GM18502 (cell line): ENCODE measurements around the gene GPBAR1.

Experiments used
- ATAC-seq: cut with Tn5 transposase; IDR thresholded peaks from one replicate; pipeline ENCODE4 v1.9.1; 2021; ENCODE audit warnings: mild to moderate bottlenecking; ENCODE audit not compliant: unreplicated experiment, poor library complexity

Gene GPBAR1

DNA sequence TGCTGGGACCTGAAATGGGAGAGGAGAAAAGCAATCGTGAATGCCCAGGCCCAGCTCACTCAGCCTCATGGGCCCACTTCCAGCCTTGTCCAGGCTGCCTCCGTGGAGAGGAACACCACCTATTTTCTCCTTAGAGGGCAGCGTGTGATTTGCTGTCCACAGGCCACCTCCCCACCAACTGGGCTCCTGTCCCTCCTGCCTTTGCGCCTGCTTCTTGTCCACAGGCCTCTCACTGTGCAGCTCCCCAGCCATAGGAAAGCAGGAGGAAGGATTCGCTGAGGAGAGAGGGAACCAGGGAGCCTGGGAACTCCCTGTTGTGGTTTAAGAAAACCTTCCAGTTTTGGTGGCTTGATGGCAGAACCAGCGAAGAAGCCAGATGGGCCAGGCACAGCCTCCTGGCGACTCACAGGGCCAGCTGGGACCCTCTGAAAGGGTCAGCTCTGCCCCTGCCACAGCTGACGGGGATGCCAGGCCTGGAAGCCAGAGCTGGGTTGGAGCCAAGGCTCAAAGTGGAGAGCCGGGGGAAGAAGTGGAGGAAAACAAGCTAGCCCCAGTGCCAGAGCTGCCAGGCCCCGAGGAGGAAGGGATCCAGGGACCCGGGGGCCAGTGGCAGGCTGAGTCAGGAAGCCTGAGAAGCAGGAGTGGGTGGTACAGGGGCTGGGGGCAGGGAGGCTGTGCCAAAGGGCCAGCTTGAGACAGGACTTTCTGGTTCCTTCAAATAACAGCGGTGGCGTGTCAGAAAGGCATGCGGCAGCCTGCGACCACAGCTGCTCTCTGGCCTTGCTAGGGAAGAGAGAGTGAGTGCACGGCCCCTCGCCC, 21.6 kb downstream of the GPBAR1 start:
- no peak for ATAC-seq

DNA sequence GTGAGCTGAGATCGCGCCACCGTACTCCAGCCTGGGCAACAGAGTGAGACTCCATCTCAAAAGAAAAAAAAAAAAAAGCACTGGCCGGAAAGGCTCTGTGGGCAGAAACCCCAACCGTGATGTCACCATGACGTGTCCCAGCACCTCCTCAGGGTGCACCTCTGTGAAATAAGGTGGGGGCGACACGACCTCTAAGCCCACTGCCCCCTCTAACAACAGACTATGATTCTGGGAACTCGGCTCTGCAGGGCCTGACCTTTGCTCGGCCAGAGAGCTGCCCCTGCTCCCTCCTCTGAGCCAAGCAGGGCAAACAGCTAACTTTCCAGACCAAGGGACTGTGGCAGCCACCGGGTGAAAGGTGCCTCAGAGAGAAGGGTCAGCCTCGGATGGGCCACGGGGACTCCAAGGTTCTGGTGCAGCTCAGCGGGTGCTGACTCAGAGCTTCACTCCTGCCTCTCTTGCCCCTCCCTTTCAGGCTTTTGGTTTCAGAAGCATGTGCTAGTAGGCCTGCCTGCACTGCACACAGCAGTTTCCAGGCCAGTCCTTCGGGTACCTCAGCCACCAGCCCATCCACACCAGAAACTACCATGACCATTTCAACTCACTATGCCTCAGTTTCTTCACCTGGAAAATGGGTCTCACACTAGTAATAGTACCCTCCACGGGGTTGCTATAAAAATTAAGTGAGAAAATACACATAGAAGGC, 23.4 kb downstream of the GPBAR1 start:
- no peak for ATAC-seq

GRCh38 chr2:218285604-218286003, 24.8 kb downstream of the GPBAR1 start:
- ATAC-seq: no peak

DNA sequence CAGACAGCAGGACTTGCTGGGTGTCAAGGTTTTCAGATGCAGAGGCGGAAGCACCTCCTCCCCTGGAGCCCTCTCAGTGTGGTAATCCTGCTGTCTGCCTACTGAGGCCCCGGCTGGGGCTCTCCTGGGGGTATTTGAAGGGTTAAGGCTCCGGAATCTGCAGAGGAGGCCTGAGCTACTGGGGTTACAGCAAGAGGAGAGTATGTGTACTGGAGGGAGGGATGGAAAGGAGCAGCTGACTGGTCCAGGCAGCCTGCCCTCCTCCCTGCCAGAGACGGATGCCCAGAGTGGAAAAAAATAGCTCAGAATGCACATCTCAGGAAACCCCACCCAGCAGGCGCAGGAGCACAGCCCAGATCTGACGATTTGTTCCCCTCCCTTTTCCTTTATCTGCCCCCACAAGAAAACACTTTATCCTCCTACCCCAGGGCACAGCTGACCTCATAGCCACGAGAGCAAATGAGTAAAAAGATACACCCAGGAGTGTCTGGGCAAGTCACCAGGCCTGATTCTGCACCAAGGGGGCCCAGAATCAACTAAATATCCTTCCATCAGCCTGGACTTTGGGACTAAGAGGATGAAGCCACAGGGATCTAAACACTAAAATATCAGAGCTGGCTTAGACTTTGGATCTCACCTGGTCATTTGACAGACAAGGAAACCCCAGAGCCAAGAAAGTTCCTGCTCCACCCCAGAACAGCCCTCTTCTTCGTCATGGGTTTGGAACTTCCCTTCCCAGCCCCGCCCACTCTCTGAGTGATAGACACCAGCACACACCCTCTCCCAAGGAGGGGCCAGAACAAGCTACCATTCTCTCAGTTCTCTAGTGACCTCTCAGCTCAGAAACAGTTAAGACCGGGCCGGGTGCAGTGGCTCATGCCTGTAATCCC, 26.0 kb downstream of the GPBAR1 start:
- peak; percentile 72 for ATAC-seq

GRCh38 chr2:218289639-218290315, 29.0 kb downstream of the GPBAR1 start:
- ATAC-seq: no peak

DNA sequence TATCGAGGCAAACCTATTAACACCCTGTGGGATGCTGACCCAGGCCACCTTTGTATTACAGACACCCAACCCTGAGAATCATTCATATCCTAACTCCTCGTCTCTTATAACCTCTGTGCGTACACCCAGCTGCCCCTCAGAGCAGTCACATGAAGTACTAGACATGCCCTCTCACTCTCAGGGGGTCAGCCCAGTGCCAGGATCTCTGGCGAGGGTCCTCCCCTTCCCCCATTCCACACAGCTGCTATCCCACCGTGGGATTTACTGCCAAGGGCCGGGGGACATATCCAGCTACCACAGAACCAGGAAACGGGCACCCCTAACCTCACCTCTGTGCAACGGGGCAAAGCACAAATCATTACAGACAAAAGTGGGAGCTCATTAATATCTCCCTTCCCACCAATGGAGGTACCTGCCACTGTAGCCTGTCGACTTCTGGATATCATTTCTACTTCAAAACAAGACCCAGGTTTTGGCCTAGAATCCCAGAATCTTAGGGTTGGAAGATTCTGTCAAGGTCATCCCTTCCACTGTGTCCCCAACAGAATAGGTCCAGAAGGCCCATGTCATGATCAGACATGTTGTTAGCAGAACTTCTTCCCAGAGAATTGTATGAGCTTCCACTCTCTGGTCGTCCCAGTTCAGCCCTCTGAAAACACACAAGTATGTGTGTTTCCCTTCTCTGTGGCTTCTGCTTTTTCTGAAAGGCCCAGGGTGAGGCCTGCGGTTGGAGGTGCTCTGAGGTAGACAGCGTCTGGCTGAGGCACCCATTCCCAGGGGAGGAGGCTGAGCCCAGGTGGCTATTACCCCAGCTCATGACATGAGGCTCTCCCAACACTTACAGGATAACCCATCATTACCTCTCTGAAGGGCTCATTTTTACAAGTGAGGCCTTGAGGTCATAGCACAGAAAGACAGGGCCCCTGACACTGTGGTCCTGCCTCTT, 29.8 kb downstream of the GPBAR1 start:
- ATAC-seq: peak; percentile 57

DNA sequence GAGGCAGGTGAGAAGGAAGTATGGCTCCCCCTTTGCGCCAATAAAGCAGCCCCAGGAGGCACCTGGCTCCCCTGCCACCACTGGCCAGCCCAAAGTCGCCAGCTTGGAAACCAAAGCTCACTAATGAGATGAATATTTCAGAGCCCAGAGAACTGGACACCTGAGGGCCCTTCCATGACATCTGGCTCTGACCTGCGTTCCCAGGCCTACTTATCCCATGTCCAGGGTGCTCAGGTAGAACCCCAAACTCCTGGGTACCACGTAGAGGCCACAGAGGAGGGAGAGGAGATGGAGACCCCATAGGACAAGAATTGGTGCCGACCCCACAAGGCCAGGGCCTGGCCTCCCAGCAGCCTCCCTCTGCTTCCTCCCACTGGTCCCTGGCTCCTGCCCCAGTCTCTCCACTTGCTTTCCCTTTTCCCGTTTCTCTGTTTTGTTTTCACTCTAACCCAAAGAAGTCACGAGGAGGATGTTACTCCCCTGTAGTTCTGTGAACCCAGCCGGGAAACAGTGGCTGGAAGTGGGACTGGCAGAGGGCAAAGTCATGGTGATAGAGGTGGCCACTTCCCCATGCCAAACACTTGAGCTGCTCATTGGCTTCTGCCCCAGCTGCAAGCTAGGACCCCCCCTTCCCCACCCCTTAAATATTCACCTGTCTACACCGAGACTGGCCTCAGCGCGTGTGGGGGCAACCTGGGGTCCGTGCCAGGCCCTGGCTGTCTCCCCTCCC, 30.7 kb downstream of the GPBAR1 start:
- ATAC-seq: no peak

DNA sequence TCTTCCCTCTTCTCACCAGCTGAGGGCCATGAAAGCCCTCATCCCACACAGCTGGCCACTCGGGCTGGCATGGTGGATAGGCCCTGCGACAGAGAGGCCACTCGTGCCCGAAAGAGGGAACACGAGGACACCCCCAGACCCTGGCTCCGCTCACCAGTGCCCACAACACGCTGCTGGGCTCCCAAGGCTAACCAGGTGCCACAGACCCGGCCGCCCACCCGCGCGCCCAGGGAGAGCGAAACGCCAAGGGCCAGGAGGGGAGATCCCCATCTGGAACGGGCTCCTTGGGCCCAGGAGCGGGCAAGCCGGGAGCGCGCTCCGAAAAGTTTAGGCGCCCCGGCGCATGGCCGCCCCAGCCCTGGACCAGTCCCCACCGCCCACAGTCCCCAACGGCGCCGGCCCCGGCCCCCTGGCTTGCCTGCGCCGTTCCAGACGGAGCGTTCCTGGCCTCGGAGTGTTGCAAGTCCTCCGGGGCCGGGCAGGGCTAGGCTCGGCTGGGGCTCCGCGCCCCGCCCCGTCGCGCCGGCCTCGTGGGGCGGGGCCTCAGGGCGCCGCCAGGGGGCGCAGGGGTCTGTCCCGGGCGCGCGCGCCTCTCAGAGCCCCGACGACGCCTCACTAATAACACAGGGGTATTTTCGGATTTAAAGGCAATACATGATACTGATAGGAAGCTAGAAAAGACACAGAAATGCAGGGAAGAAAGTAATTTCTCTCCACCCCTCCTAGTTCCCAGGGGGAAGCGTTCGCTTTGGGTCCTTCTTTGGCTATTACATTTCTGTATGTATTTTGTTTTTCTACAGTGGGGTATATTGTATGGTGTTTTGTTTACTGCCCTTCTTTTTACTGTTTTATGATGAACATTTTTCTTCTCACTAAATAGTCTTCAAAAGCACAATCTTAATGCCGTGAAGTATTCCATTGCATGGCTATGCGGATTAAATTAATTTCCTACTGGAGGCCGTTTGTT, 31.5 kb downstream of the GPBAR1 start, which contains the start of gene TMBIM1:
Gene TMBIM1, minus strand, starts transcription at position 456 of the 967 bp plus-strand sequence. CDS start 10,362 bp downstream, outside the sequence.
- peak; percentile 84 for ATAC-seq

- no peak for ATAC-seq
These were observed 33.1 kb downstream of the GPBAR1 start for GRCh38 chr2:218293715-218294429.

GRCh38 chr2:218294430-218295022, 33.7 kb downstream of the GPBAR1 start:
- no peak for ATAC-seq

DNA sequence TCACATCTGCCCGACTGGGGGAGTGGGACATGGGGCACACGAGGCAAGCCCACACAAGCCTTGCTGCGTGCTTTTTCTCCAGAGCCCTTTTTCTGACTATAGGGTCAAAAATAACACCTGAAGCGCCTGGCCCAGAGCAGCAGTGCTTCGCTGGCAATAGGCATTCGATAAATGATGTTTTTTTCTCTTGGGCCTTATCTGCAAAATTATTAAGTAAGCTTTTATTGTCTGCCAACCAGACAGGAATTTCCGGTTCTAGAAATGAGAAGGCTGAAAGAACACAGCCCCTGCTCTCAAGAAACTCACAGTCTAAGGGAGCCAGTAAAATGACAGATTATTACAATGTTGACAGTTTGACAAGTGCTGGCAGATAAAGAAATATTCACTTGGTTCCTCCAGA, 34.2 kb downstream of the GPBAR1 start:
- ATAC-seq: no peak

DNA sequence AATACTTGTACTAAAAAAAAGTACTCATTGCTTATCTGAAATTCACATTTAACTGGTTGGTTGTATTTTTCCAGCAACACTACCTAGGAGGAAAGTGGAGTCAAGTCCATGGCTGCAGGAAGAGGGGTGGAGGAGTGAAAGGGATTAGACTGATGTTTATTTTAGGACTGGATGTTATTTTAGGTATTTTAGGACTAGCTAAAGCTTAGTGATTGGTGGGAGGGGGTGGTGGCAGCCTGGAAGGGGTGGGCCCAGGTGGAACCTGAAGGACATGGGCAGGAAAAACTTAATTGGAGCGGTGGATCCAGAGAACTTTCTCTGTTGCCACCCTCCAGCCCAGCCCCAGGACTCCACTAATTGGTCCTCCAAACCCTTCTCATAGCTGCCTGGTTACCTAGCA, 35.4 kb downstream of the GPBAR1 start:
- ATAC-seq: no peak

DNA sequence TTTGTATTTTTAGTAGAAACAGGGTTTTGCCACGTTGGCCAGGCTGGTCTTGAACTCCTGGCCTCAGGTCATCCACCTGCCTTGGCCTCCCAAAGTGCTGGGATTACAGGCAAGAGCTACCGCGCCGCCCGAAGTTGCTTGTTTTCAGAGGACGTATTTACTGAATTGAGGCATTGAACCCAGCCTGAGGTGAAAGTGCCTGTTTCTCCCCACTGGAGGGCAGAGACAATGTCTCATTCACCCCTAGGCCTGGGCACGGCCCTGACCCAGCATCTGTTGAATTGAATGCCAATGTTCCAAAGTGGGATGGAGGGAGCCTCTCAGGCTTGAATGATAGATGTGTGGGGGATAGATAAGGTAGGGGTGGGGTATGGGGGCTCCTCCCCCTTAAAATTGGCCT, 36.0 kb downstream of the GPBAR1 start:
- no peak for ATAC-seq

- ATAC-seq: no peak
These were observed 37.6 kb downstream of the GPBAR1 start for GRCh38 chr2:218298314-218298875.

GRCh38 chr2:218300141-218300540, 39.3 kb downstream of the GPBAR1 start:
- no peak for ATAC-seq
